SK-N-SH (cell line): ENCODE measurements around the gene AP2S1. TPM values are rescaled to one million over a fixed set of nuclear protein-coding genes. Genes with fewer than 3 reads are reported as not detected.

Experiments
- CTCF ChIA-PET: fragments of 300-600, 350-600 bp; formaldehyde crosslinking; extraction: SDS; loops from one replicate; lab custom pipeline; 2021; lab: Yijun Ruan, JAX
- POLR2A ChIA-PET: fragments of 350-600 bp; sonication (Branson Sonifier 250); formaldehyde crosslinking; extraction: SDS; loops from one replicate; lab custom pipeline; 2020; ENCODE audit warnings: antibody characterized with exemption, inconsistent platforms; lab: Yijun Ruan, JAX
- DNase-seq: peaks from one replicate; pipeline ENCODE4 v3.0.0; 2012
- H2AFZ ChIP-seq: fragments of 200-600 bp; sonication (generic); 2 replicates; pipeline ENCODE4 v1.8.1; 2016; ENCODE audit warnings: antibody characterized with exemption, mild to moderate bottlenecking, low read depth
- H3F3A ChIP-seq: fragments of 200-600 bp; sonication (generic); replicated peaks from 2 replicates; pipeline ENCODE3; 2016; ENCODE audit warnings: antibody characterized with exemption, mild to moderate bottlenecking; ENCODE audit not compliant: insufficient read depth
- H3K27ac ChIP-seq, 2 experiments: fragments of 200-500 bp in 1 of 2; fragments of 200-600 bp in 1 of 2; sonication (Bioruptor generic) in 1 of 2; sonication (generic), shearing (Covaris generic) in 1 of 2; 2 replicates each; pipeline versions ENCODE4 v1.5.1 to v1.6.1; 2014 to 2016; ENCODE audit warnings: low read depth in 2 of 2, inconsistent platforms in 1 of 2, low read length in 1 of 2, mild to moderate bottlenecking in 1 of 2, mixed read lengths in 1 of 2
- H3K27me3 ChIP-seq: fragments of 200-600 bp; sonication (generic), shearing (Covaris generic); 2 replicates; pipeline ENCODE4 v1.6.1; 2016; ENCODE audit warnings: mixed run types; ENCODE audit not compliant: insufficient read depth
- H3K36me3 ChIP-seq, 2 experiments: fragments of 200-500 bp in 1 of 2; fragments of 200-600 bp in 1 of 2; sonication (Bioruptor generic) in 1 of 2; sonication (generic) in 1 of 2; replicated peaks in 1 of 2; 2 replicates each; pipeline versions ENCODE3 to v1.5.1; 2014 to 2016; ENCODE audit warnings: low read length in 1 of 2, mild to moderate bottlenecking in 1 of 2; ENCODE audit not compliant: insufficient read depth in 2 of 2, control insufficient read depth in 1 of 2
- H3K4me1 ChIP-seq, 2 experiments: fragments of 200-500 bp in 1 of 2; fragments of 200-600 bp in 1 of 2; sonication (Bioruptor generic) in 1 of 2; sonication (generic), shearing (Covaris generic) in 1 of 2; 2 replicates each; pipeline versions ENCODE4 v1.5.1 to v1.6.1; 2014 to 2016; ENCODE audit warnings: low read depth in 1 of 2, low read length in 1 of 2, mixed run types in 1 of 2; ENCODE audit not compliant: insufficient read depth in 2 of 2, control insufficient read depth in 1 of 2
- H3K4me2 ChIP-seq: fragments of 200-600 bp; sonication (generic), shearing (Covaris generic); 2 replicates; pipeline ENCODE4 v1.6.1; 2017; ENCODE audit warnings: mixed run types
- H3K4me3 ChIP-seq, 2 experiments: fragments of 200-500 bp in 1 of 2; fragments of 200-600 bp in 1 of 2; sonication (Bioruptor generic) in 1 of 2; sonication (generic), shearing (Covaris generic) in 1 of 2; 2 replicates each; pipeline versions ENCODE4 v1.5.1 to v1.8.1; 2014 to 2016; ENCODE audit warnings: low read depth in 2 of 2, inconsistent platforms in 1 of 2, low read length in 1 of 2, mild to moderate bottlenecking in 1 of 2, mixed read lengths in 1 of 2, moderate library complexity in 1 of 2
- H3K79me2 ChIP-seq: fragments of 200-600 bp; sonication (generic); 2 replicates; pipeline ENCODE4 v1.8.1; 2017; ENCODE audit warnings: mild to moderate bottlenecking; ENCODE audit not compliant: insufficient read depth
- H3K9ac ChIP-seq: fragments of 200-600 bp; sonication (generic); 2 replicates; pipeline ENCODE4 v1.6.1; 2017; ENCODE audit warnings: mixed run types
- H3K9me2 ChIP-seq: fragments of 200-600 bp; sonication (generic); 2 replicates; pipeline ENCODE4 v1.6.1; 2017; ENCODE audit warnings: mixed run types
- H3K9me3 ChIP-seq: fragments of 200-600 bp; sonication (generic); 2 replicates; pipeline ENCODE4 v1.6.1; 2017; ENCODE audit warnings: mixed run types, mild to moderate bottlenecking, moderate library complexity
- H4K20me1 ChIP-seq: fragments of 200-600 bp; sonication (generic); 2 replicates; pipeline ENCODE4 v1.6.1; 2017; ENCODE audit warnings: mild to moderate bottlenecking, mixed run types; ENCODE audit not compliant: insufficient read depth
- EP300 ChIP-seq, 2 experiments: IDR thresholded peaks; 2 replicates each; pipeline versions ENCODE4 v1.4.0 to v1.6.1; 2012; ENCODE audit warnings: borderline replicate concordance in 1 of 2, low read depth in 1 of 2, low read length in 1 of 2
- FOSL2 ChIP-seq: IDR thresholded peaks from 2 replicates; pipeline ENCODE4 v1.4.0; 2012; ENCODE audit warnings: low read depth, mild to moderate bottlenecking, moderate library complexity, borderline replicate concordance
- FOXJ3 ChIP-seq: sonication (generic); formaldehyde crosslinking; IDR thresholded peaks from 2 replicates; pipeline ENCODE4 v1.5.1; 2020; ENCODE audit warnings: mild to moderate bottlenecking, missing genetic modification reagents
- FOXM1 ChIP-seq: IDR thresholded peaks from 2 replicates; pipeline ENCODE4 v1.4.0; 2012; ENCODE audit warnings: low read depth, mild to moderate bottlenecking
- GABPA ChIP-seq: IDR thresholded peaks from 2 replicates; pipeline ENCODE4 v1.4.0; 2012; ENCODE audit warnings: low read depth, mild to moderate bottlenecking
- GATA2 ChIP-seq: sonication (generic); formaldehyde crosslinking; IDR thresholded peaks from 2 replicates; pipeline ENCODE4 v1.5.0; 2020; ENCODE audit warnings: mild to moderate bottlenecking, missing genetic modification reagents
- MEF2A ChIP-seq: IDR thresholded peaks from 2 replicates; pipeline ENCODE4 v1.4.0; 2012; ENCODE audit warnings: low read depth, borderline replicate concordance
- MXI1 ChIP-seq: IDR thresholded peaks from 2 replicates; pipeline ENCODE4 v1.6.1; 2012; ENCODE audit warnings: mild to moderate bottlenecking, low read depth, low read length, improper control_type of control experiment
- POLR2AphosphoS5 ChIP-seq: IDR thresholded peaks from 2 replicates; pipeline ENCODE4 v1.6.1; 2012; ENCODE audit warnings: low read depth, low read length
- RAD21 ChIP-seq: IDR thresholded peaks from 2 replicates; pipeline ENCODE4 v1.6.1; 2012; ENCODE audit warnings: mild to moderate bottlenecking, low read length
- RXRA ChIP-seq: IDR thresholded peaks from 2 replicates; pipeline ENCODE4 v1.4.0; 2012; ENCODE audit warnings: low read depth, mild to moderate bottlenecking, borderline replicate concordance
- SIN3A ChIP-seq: IDR thresholded peaks from 2 replicates; pipeline ENCODE4 v1.6.1; 2012; ENCODE audit warnings: low read depth, mild to moderate bottlenecking, low read length, moderate library complexity, borderline replicate concordance
- SMC3 ChIP-seq: IDR thresholded peaks from 2 replicates; pipeline ENCODE4 v1.6.1; 2012; ENCODE audit warnings: low read depth, low read length, improper control_type of control experiment
- TAF1 ChIP-seq: IDR thresholded peaks from 2 replicates; pipeline ENCODE4 v1.6.1; 2012; ENCODE audit warnings: low read depth, mild to moderate bottlenecking, low read length, moderate library complexity, borderline replicate concordance
- WGBS: methylation state at CpG from one replicate; pipeline ENCODE4 v1.1.6; 2017; ENCODE audit warnings: low lambda C conversion rate; 5-methylcytosine and 5-hydroxymethylcytosine counted together
- polyA plus RNA-seq, 3 experiments: library from polyadenylated mRNA; depleted of rRNA; stranded (reverse); fragments of >200 nt; gene quantifications; 2 replicates each; pipeline ENCODE4 v1.2.3, GENCODE V29; 2012
- TF ChIP-seq, protein P1 (sequence below): IDR thresholded peaks from 2 replicates; pipeline ENCODE4; 2012
- TF ChIP-seq, protein P2 (sequence below): IDR thresholded peaks from 2 replicates; pipeline ENCODE4 v1.4.0; 2012; ENCODE audit warnings: low read depth
- TF ChIP-seq, protein P3 (sequence below): fragments of 150-350 bp; IDR thresholded peaks from 2 replicates; pipeline ENCODE4 v1.6.1; 2016; ENCODE audit warnings: mild to moderate bottlenecking, low read depth, low read length
- TF ChIP-seq, protein P4 (sequence below): IDR thresholded peaks from 2 replicates; pipeline ENCODE4 v1.4.0; 2012; ENCODE audit warnings: low read depth, borderline replicate concordance

The AP2S1 gene
- polyA plus RNA-seq, 1 of the 3 experiments (the other 2 are of a cell fraction) = 565 TPM

DNA sequence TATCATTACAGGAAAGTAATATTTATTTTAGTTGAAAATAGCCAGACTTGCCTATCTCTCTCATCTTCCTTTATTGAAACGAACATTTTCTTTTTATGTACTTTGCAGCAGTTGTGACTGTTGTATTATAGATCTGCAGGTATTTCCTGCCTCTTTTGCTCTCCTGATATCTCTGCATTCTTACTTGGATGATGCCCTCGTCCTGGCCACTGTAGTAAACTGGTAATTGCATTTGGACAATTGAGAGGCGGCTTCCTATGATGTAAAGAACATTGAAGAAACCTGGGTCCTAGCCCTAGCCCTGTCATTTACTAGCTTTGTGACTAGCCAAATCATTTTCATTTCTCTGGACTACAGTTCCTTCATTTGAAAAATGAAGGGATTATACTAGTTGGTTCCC is 16.5 kb upstream of the AP2S1 start:
- Histone ChIP-seq H3K9ac (peak overlapping the region; percentile 1; the same call in 1 of the 2 replicates), H3K9me2 (no peaks in the 10 kb centered on the region), H4K20me1 (peaks cover 92% of the 10 kb centered on the region), H3K36me3 (peaks cover 0 to 6% of the 10 kb centered on the region in 2 experiments), H3K79me2 (peaks cover 100% of the 10 kb centered on the region), H3K27me3 (no peaks in the 10 kb centered on the region), H3K4me1 (peaks cover 23 to 39% of the 10 kb centered on the region in 2 experiments; a peak in 3 of 4 replicates), H3K9me3 (no peaks in the 10 kb centered on the region), H3K4me2 (peak overlapping the region; percentile 64; the same call in 1 of the 2 replicates), H3K4me3 (peak overlapping the region in 1 of 2 experiments; percentile 2; a peak in 1 of 4 replicates), H3K27ac (peak overlapping the region; percentile 48 to 68; a peak in 3 of 4 replicates), H3F3A (peaks cover 32% of the 10 kb centered on the region), H2AFZ (no peak overlapping the region)
- no peak for DNase-seq
- CTCF ChIA-PET = interaction anchor here (0.5 to 1.0 kb wide), 3 partner anchors 20 to 141 kb away, joined by 3 read pairs; no protein-coding TSS in a partner anchor
- POLR2A ChIA-PET = no interaction called here
- TF ChIP-seq MXI1 (no peak), RXRA (no peak), FOXJ3 (CRISPR knock-in tag) (no peak), RAD21 (no peak), TAF1 (no peak), FOSL2 (no peak), SIN3A (no peak), POLR2AphosphoS5 (no peak), GABPA (no peak), EP300 (IDR thresholded peaks at IDR 0.05; ENCODE audit: borderline replicate concordance in 1 of 2, low read depth in 1 of 2, low read length in 1 of 2) (no peak), FOXM1 (no peak), MEF2A (no peak), SMC3 (no peak), GATA2 (CRISPR knock-in tag) (no peak)
- TF ChIP-seq, protein P1, sequence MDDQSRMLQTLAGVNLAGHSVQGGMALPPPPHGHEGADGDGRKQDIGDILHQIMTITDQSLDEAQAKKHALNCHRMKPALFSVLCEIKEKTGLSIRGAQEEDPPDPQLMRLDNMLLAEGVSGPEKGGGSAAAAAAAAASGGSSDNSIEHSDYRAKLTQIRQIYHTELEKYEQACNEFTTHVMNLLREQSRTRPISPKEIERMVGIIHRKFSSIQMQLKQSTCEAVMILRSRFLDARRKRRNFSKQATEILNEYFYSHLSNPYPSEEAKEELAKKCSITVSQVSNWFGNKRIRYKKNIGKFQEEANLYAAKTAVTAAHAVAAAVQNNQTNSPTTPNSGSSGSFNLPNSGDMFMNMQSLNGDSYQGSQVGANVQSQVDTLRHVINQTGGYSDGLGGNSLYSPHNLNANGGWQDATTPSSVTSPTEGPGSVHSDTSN = no peak
- TF ChIP-seq, protein P2, sequence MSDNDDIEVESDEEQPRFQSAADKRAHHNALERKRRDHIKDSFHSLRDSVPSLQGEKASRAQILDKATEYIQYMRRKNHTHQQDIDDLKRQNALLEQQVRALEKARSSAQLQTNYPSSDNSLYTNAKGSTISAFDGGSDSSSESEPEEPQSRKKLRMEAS = no peak
- TF ChIP-seq, protein P3, sequence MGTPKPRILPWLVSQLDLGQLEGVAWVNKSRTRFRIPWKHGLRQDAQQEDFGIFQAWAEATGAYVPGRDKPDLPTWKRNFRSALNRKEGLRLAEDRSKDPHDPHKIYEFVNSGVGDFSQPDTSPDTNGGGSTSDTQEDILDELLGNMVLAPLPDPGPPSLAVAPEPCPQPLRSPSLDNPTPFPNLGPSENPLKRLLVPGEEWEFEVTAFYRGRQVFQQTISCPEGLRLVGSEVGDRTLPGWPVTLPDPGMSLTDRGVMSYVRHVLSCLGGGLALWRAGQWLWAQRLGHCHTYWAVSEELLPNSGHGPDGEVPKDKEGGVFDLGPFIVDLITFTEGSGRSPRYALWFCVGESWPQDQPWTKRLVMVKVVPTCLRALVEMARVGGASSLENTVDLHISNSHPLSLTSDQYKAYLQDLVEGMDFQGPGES = no peak
- TF ChIP-seq, protein P4, sequence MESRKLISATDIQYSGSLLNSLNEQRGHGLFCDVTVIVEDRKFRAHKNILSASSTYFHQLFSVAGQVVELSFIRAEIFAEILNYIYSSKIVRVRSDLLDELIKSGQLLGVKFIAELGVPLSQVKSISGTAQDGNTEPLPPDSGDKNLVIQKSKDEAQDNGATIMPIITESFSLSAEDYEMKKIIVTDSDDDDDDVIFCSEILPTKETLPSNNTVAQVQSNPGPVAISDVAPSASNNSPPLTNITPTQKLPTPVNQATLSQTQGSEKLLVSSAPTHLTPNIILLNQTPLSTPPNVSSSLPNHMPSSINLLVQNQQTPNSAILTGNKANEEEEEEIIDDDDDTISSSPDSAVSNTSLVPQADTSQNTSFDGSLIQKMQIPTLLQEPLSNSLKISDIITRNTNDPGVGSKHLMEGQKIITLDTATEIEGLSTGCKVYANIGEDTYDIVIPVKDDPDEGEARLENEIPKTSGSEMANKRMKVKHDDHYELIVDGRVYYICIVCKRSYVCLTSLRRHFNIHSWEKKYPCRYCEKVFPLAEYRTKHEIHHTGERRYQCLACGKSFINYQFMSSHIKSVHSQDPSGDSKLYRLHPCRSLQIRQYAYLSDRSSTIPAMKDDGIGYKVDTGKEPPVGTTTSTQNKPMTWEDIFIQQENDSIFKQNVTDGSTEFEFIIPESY = no peak
- WGBS = 22% methylated on average over 3 of the region's 3 CpGs
